GM06990 (cell line): ENCODE data around the gene ZNF70.

Experiments
- DNase-seq: peaks from one replicate; pipeline ENCODE4 v3.0.0-alpha.2; 2011; ENCODE audit not compliant: insufficient read length; ENCODE audit errors: extremely low read depth
- H3K27me3 ChIP-seq: replicated peaks from 2 replicates; pipeline ENCODE4 v1.6.0; 2011; ENCODE audit warnings: low read length; ENCODE audit not compliant: control insufficient read depth, insufficient read depth
- H3K36me3 ChIP-seq: 2 replicates; pipeline ENCODE4 v1.5.1; 2011; ENCODE audit warnings: low read length; ENCODE audit not compliant: control insufficient read depth, insufficient read depth
- H3K4me3 ChIP-seq: replicated peaks from 2 replicates; pipeline ENCODE4 v1.5.1; 2011; ENCODE audit warnings: low read depth, mild to moderate bottlenecking, control low read depth, low read length
- TF ChIP-seq, protein P1 (sequence below): IDR thresholded peaks from 2 replicates; pipeline ENCODE4 v1.5.1; 2011; ENCODE audit warnings: low read length, control low read depth, mild to moderate bottlenecking, inconsistent platforms; ENCODE audit not compliant: insufficient read depth, poor library complexity, severe bottlenecking

Gene ZNF70

DNA sequence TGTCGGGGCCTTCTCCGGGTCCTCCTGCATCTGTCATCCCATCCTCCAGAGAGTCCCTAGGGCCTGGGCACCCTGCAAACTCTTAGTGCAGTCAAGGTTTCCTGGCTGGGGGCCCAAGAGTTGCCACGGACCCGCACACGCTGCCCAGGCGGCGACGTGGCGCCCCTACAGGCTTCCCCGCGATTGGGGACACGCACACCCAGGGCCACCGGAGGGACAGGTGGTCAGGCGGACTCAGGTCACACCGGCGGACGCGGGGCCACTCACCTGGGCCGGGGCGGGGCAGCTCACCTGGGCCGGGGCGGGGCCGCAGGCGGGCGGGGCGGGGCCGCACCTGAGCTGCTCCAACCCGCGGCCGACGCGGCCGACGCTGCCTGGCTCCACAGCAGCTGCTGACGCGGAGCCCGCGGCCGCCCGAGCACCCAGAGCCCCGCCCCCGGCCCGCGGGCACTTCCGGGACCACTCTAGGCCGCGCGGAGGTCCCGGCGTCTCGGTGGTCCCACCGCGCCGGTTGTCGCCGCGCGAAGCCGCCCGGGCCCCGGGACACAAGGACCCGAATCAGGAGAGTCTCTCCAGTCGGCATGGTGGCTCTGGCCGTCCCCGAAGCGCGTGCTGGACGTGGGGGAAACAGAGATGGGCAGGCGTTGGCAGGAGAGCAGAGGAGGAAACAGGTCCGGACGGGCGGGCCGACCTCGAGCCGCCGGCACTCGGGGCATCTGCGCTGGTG is at the start of gene ZNF70:
TSS of gene ZNF70 (minus strand) at position 399 of the 727 bp plus-strand sequence. CDS start 5,972 bp downstream, outside the sequence.
- TF ChIP-seq, protein P1, sequence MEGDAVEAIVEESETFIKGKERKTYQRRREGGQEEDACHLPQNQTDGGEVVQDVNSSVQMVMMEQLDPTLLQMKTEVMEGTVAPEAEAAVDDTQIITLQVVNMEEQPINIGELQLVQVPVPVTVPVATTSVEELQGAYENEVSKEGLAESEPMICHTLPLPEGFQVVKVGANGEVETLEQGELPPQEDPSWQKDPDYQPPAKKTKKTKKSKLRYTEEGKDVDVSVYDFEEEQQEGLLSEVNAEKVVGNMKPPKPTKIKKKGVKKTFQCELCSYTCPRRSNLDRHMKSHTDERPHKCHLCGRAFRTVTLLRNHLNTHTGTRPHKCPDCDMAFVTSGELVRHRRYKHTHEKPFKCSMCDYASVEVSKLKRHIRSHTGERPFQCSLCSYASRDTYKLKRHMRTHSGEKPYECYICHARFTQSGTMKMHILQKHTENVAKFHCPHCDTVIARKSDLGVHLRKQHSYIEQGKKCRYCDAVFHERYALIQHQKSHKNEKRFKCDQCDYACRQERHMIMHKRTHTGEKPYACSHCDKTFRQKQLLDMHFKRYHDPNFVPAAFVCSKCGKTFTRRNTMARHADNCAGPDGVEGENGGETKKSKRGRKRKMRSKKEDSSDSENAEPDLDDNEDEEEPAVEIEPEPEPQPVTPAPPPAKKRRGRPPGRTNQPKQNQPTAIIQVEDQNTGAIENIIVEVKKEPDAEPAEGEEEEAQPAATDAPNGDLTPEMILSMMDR = peak; percentile 27

DNA sequence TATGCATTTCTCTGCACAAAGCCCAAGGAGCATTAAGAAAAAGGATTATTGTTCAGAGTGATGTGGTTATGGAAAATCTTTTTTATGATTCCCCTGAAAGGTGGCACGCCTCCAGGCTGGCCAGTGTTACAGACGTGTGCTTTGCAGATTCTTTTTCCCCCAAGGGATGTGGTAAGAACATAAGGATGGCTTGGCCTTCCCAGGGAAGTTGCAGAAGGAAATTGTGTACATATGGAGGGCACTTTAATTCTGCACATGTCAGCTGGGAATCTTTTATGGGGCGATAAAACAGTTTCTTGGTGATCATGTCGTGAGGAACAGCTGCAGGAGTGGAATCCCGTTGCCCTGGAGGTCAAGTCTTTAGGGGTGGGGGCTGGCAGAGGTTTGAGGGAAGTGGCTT is 45.5 kb upstream of the ZNF70 start:
- TF ChIP-seq, protein P1 = no peak
- no peak overlapping the region for H3K4me3 ChIP-seq
- no peaks in the 10 kb centered on the region for H3K27me3 ChIP-seq
- no peak for DNase-seq
- peaks cover 22% of the 10 kb centered on the region for H3K36me3 ChIP-seq

More for the DNA sequence above, at the start of gene ZNF70:
- H3K4me3 ChIP-seq = peak within 1 kb of the TSS; percentile 80
- DNase-seq = peak; percentile 89
- H3K36me3 ChIP-seq = no peaks in the 10 kb centered on the region
- no peaks in the 10 kb centered on the region for H3K27me3 ChIP-seq

DNA sequence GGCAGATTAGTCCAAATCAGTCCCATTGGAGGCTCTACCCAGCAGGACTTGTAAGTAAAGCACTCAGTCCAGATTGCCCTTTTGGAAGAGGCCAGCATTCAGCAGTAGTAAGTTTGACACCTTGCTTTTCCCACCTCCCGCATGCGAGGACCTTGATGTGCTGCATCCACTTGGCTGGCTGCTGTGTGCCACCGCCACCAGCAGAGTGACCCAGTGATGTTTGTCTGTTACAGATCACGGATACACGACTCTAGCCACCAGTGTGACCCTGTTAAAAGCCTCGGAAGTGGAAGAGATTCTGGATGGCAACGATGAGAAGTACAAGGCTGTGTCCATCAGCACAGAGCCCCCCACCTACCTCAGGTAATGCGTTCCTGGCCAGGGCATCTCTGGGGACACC is 42.4 kb upstream of the ZNF70 start:
- peaks cover 19% of the 10 kb centered on the region for H3K36me3 ChIP-seq
- TF ChIP-seq, protein P1 = no peak
- no peak overlapping the region for H3K4me3 ChIP-seq
- no peaks in the 10 kb centered on the region for H3K27me3 ChIP-seq
- no peak for DNase-seq

DNA sequence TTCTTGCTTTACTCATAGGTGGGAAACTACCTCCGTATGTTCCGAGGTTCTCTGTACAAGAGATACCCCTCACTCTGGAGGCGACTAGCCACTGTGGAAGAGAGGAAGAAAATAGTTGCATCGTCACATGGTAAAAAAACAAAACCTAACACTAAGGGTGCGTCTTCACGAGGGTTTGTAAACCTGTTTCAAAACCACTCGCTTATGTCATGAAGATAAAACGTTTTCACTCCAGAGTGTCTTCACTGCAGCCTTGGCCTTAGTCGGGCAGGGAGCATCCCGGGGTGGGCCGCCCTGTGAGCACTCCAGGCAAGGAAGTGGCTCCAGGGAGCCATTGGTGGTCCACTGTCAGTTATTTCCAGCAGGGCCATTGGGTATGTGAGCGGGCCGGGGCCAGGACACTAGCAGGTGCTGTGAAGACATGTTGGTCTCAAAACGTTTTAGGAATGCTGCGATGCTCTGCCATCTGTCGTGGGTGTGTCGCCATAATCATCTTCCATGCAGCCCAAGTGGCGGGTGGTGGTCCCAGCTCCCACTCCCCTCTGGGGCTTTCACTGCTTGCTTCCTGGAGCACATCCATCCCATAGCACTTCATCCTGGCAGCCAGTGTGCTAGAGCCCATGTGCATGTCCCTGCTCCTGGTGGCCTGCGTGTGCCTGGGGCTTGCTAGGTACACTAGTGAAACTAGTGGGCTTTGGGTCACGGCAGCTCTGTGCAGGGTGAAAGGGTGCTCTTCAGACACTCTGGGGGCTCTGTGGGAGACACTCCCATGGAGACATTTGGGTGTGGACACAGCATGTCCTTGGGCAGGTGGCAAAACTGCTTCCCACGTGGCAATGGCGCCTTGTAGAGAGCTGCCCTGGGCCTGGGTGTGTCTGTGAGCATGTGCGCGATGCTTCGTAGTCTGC is 41.1 kb upstream of the ZNF70 start:
- Histone ChIP-seq H3K36me3 (peaks cover 17% of the 10 kb centered on the region), H3K4me3 (no peak overlapping the region), H3K27me3 (no peaks in the 10 kb centered on the region)
- no peak for DNase-seq
- TF ChIP-seq, protein P1 = no peak

DNA sequence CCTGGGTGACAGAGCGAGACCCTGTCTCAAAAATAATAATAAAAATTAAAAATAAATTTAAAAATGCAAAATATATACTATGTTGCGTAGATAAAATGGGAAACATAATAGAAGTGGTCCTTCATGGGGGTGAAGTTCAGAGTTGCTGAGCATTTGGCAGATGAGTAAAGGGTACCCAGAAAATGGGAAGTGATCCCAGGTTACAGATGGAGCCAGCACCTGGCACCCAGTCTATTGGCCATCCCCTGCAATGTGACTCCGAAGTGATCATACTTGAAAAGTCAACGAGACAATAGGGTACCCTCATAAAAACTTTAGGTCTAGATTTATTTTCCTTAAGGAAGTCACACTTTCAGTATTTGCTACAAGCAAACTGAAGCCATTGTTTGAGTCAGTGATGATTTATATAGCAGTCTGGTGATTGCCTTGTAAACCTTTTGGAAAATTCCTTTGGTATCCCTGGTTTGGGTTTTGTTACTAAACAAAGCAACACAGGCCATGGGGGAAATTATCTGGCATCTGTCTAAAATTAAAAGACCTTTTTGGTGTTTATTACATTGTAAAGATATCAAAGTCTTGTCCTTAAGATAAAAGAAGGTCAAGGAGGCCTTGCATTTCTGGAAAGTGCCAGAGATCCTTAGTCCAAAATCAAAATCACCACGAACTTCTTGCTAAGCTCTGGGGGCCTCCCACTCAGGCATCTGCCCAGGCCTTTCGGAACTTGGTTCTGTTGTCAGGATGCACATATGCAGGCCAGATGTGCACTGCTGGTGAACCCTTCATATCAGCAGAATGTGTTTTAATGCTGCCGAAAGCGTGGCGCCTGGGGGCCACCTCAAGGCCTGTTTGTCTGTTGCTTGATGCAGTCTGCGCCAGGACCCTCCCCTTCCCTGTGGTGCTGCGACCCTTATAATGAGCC is 40.2 kb upstream of the ZNF70 start:
- TF ChIP-seq, protein P1 = no peak
- H3K27me3 ChIP-seq = no peaks in the 10 kb centered on the region
- no peak for DNase-seq
- no peak overlapping the region for H3K4me3 ChIP-seq
- H3K36me3 ChIP-seq = peaks cover 14% of the 10 kb centered on the region
